H1 (cell line): ENCODE results near the gene PELO. TPM values are rescaled to one million over a fixed set of nuclear protein-coding genes. Genes with fewer than 3 reads are reported as not detected.
"Not testable (repeated sequence)": the region's sequence is repeated elsewhere in the genome, so short reads cannot be mapped to it uniquely, and the experiment has no call there.

Experiments
- CTCF ChIA-PET: fragments of 300-600 bp; sonication (Branson Sonifier 250); formaldehyde crosslinking; loops from one replicate; lab custom pipeline; 2021; ENCODE audit not compliant: partially characterized antibody; lab: Charles Lee
- POLR2A ChIA-PET: fragments of 300-600 bp; sonication (Branson Sonifier 250); formaldehyde crosslinking; loops from one replicate; lab custom pipeline; 2021; ENCODE audit warnings: inconsistent platforms; ENCODE audit not compliant: partially characterized antibody; lab: Charles Lee
- DNase-seq, 2 experiments: peaks; one replicate each; pipeline versions ENCODE4 v3.0.0 to v3.0.0-alpha.2; 2010 to 2022; ENCODE audit warnings: low spot score in 2 of 2, low read depth in 1 of 2, mixed read lengths in 1 of 2
- FAIRE-seq: peaks from 2 replicates; lab custom pipeline; 2011; peaks lifted over from hg19 to GRCh38; lab: Jason Lieb, UNC
- H2AFZ ChIP-seq: 2 replicates; pipeline ENCODE4 v1.8.1; 2012; ENCODE audit warnings: low read length, inconsistent platforms
- H2AK5ac ChIP-seq: 2 replicates; pipeline ENCODE4 v1.6.1; 2013; ENCODE audit warnings: low read depth, low read length
- H2BK120ac ChIP-seq: replicated peaks from 2 replicates; pipeline ENCODE3; 2013; ENCODE audit warnings: low read depth, low read length, inconsistent platforms
- H2BK12ac ChIP-seq: 2 replicates; pipeline ENCODE4 v1.6.1; 2013; ENCODE audit warnings: low read depth, low read length
- H2BK15ac ChIP-seq: 2 replicates; pipeline ENCODE4 v1.6.1; 2013; ENCODE audit warnings: low read length
- H2BK20ac ChIP-seq: 2 replicates; pipeline ENCODE4 v1.6.1; 2013; ENCODE audit warnings: low read length
- H2BK5ac ChIP-seq: 2 replicates; pipeline ENCODE4 v1.6.1; 2013; ENCODE audit warnings: low read depth, low read length
- H3K14ac ChIP-seq: 2 replicates; pipeline ENCODE4 v1.6.1; 2013; ENCODE audit warnings: inconsistent platforms; ENCODE audit not compliant: insufficient read length
- H3K18ac ChIP-seq: 2 replicates; pipeline ENCODE4 v1.6.1; 2013; ENCODE audit warnings: low read length; ENCODE audit errors: extremely low read depth
- H3K23ac ChIP-seq: 2 replicates; pipeline ENCODE4 v1.6.1; 2013; ENCODE audit warnings: inconsistent platforms; ENCODE audit not compliant: insufficient read length
- H3K23me2 ChIP-seq: 2 replicates; pipeline ENCODE4 v1.6.1; 2013; ENCODE audit warnings: low read depth, low read length
- H3K27ac ChIP-seq: 2 replicates; pipeline ENCODE4 v1.6.1; 2011; ENCODE audit warnings: low read depth, low read length, inconsistent platforms
- H3K27me3 ChIP-seq, 4 experiments: replicated peaks in 1 of 4; 1 replicate in 1 of 4; 2 replicates in 3 of 4; pipeline versions ENCODE4 v1.6.1 to v1.8.1; 2011 to 2013; ENCODE audit warnings: low read length in 3 of 4, mild to moderate bottlenecking in 3 of 4, inconsistent platforms in 2 of 4, mixed read lengths in 2 of 4, moderate library complexity in 1 of 4; ENCODE audit not compliant: control insufficient read depth in 3 of 4, insufficient read depth in 3 of 4; ENCODE audit errors: extremely low read depth in 1 of 4
- H3K36me3 ChIP-seq, 4 experiments: 2 replicates each; pipeline versions ENCODE4 v1.6.1 to v1.8.1; 2011 to 2013; ENCODE audit warnings: mild to moderate bottlenecking in 4 of 4, low read length in 3 of 4, moderate library complexity in 2 of 4, control low read depth in 1 of 4, inconsistent platforms in 1 of 4; ENCODE audit not compliant: insufficient read depth in 4 of 4, control insufficient read depth in 2 of 4
- H3K4ac ChIP-seq: replicated peaks from 2 replicates; pipeline ENCODE3; 2013; ENCODE audit warnings: low read length, low read depth, mixed read lengths, inconsistent platforms; ENCODE audit not compliant: insufficient read length
- H3K4me1 ChIP-seq, 4 experiments: replicated peaks in 1 of 4; 1 replicate in 1 of 4; 2 replicates in 3 of 4; pipeline versions ENCODE4 v1.6.1 to v1.8.1; 2011 to 2013; ENCODE audit warnings: low read length in 3 of 4, inconsistent platforms in 2 of 4, mixed read lengths in 1 of 4; ENCODE audit not compliant: insufficient read depth in 4 of 4, control insufficient read depth in 3 of 4
- H3K4me2 ChIP-seq, 2 experiments: 2 replicates each; pipeline versions ENCODE4 v1.6.1 to v1.8.1; 2011 to 2013; ENCODE audit warnings: low read depth in 2 of 2, low read length in 2 of 2, control low read depth in 1 of 2, inconsistent platforms in 1 of 2, mild to moderate bottlenecking in 1 of 2; ENCODE audit not compliant: insufficient read depth in 1 of 2
- H3K4me3 ChIP-seq, 4 experiments: fragments of 200-600, 300-600 bp in 1 of 4; sonication (generic), shearing (Covaris generic), sonication (Bioruptor Twin) in 1 of 4; 2 replicates each; pipeline versions ENCODE4 v1.5.1 to v1.8.1; 2011 to 2016; ENCODE audit warnings: low read length in 4 of 4, low read depth in 3 of 4, control low read depth in 2 of 4, inconsistent platforms in 2 of 4, mild to moderate bottlenecking in 2 of 4, mixed read lengths in 1 of 4, moderate library complexity in 1 of 4; ENCODE audit not compliant: insufficient read depth in 2 of 4; ENCODE audit errors: extremely low read depth in 1 of 4
- H3K56ac ChIP-seq: replicated peaks from 2 replicates; pipeline ENCODE3; 2013; ENCODE audit warnings: low read depth, mild to moderate bottlenecking, mixed read lengths, low read length, inconsistent platforms; ENCODE audit not compliant: insufficient read length
- H3K79me1 ChIP-seq: 2 replicates; pipeline ENCODE4 v1.6.1; 2013; ENCODE audit warnings: low read depth, low read length, control low read depth
- H3K79me2 ChIP-seq, 2 experiments: 2 replicates each; pipeline versions ENCODE4 v1.6.1 to v1.8.1; 2012 to 2013; ENCODE audit warnings: low read length in 2 of 2, mild to moderate bottlenecking in 2 of 2, inconsistent platforms in 1 of 2; ENCODE audit not compliant: insufficient read depth in 2 of 2, control insufficient read depth in 1 of 2
- H3K9ac ChIP-seq, 4 experiments: replicated peaks in 1 of 4; 1 replicate in 1 of 4; 2 replicates in 3 of 4; pipeline versions ENCODE4 v1.6.1 to v1.8.1; 2011 to 2013; ENCODE audit warnings: low read depth in 3 of 4, low read length in 3 of 4, control low read depth in 2 of 4, mild to moderate bottlenecking in 2 of 4, moderate library complexity in 2 of 4, inconsistent platforms in 1 of 4; ENCODE audit errors: extremely low read depth in 1 of 4
- H3K9me3 ChIP-seq, 2 experiments: 2 replicates each; pipeline versions ENCODE4 v1.6.1 to v1.8.1; 2012 to 2013; ENCODE audit warnings: mild to moderate bottlenecking in 2 of 2, moderate library complexity in 2 of 2, control low read depth in 1 of 2, inconsistent platforms in 1 of 2, low read depth in 1 of 2, low read length in 1 of 2, mixed read lengths in 1 of 2; ENCODE audit not compliant: insufficient read depth in 2 of 2
- H4K20me1 ChIP-seq, 2 experiments: replicated peaks in 1 of 2; 2 replicates each; pipeline versions ENCODE3 to v1.8.1; 2011 to 2013; ENCODE audit warnings: inconsistent platforms in 2 of 2, low read length in 2 of 2, mild to moderate bottlenecking in 1 of 2; ENCODE audit not compliant: insufficient read depth in 2 of 2, control insufficient read depth in 1 of 2
- H4K5ac ChIP-seq: 2 replicates; pipeline ENCODE4 v1.6.1; 2013; ENCODE audit warnings: low read length, low read depth, mixed read lengths, inconsistent platforms; ENCODE audit not compliant: insufficient read length
- H4K8ac ChIP-seq: 2 replicates; pipeline ENCODE4 v1.8.0; 2013; ENCODE audit warnings: mild to moderate bottlenecking, moderate library complexity, low read length, inconsistent platforms; ENCODE audit not compliant: insufficient read depth; ENCODE audit errors: extremely low read depth
- H4K91ac ChIP-seq: replicated peaks from 2 replicates; pipeline ENCODE3; 2013; ENCODE audit warnings: low read length, mixed read lengths, inconsistent platforms; ENCODE audit not compliant: insufficient read length
- ASH2L ChIP-seq: fragments of 200-600, 300-600 bp; sonication (generic); IDR thresholded peaks from one replicate; pipeline ENCODE4 v1.7.1; 2017; ENCODE audit warnings: low read length
- POLR2A ChIP-seq, 2 experiments: IDR thresholded peaks; 1 replicate in 1 of 2; 2 replicates in 1 of 2; pipeline ENCODE4 v1.6.1; 2011; ENCODE audit warnings: low read depth in 2 of 2, low read length in 2 of 2, mild to moderate bottlenecking in 2 of 2; ENCODE audit errors: control extremely low read depth in 1 of 2
- SRF ChIP-seq: IDR thresholded peaks from 2 replicates; pipeline ENCODE4 v1.6.1; 2011; ENCODE audit warnings: mild to moderate bottlenecking, low read depth, low read length, moderate library complexity
- WGBS, 2 experiments: shearing (Covaris generic) in 1 of 2; methylation state at CpG; one replicate each; pipeline versions ENCODE4 v1.1.6 to v1.1.7; 2013 to 2015; ENCODE audit warnings: low lambda C conversion rate in 2 of 2, mixed read lengths in 2 of 2, inconsistent platforms in 1 of 2, low coverage in 1 of 2, missing lambda C conversion rate in 1 of 2; ENCODE audit not compliant: insufficient replicate concordance in 2 of 2, insufficient coverage in 1 of 2, insufficient read length in 1 of 2; ENCODE audit errors: extremely low coverage in 1 of 2, missing lambda C conversion rate in 1 of 2; 5-methylcytosine and 5-hydroxymethylcytosine counted together
- polyA plus RNA-seq, 7 experiments: library from polyadenylated mRNA; depleted of rRNA in 3 of 7; stranded (reverse) in 5 of 7; unstranded in 2 of 7; fragments of >200 nt in 5 of 7; fragments of 200-250 nt in 2 of 7; gene quantifications; 1 replicate in 5 of 7; 2 replicates in 1 of 7; 4 replicates in 1 of 7; pipeline versions ENCODE4 v1.2.1 to v1.2.3, GENCODE V29; 2011 to 2013; ENCODE audit warnings: missing spikeins in 2 of 7, mixed read lengths in 2 of 7
- total RNA-seq: library from RNA; stranded (reverse); fragmentation: NEBNext Ultra II Directional; extraction: Animal tissue kit (Norgen Biotek cat#: 25700); gene quantifications from 2 replicates; pipeline ENCODE4 v1.2.1, GENCODE V29; 2021

PELO gene
- total and polyA plus RNA-seq, 2 of the 8 experiments (the other 6 are each of a cell fraction or from before 2014, with no cell fraction given) = 10.8 to 18.5 TPM

DNA sequence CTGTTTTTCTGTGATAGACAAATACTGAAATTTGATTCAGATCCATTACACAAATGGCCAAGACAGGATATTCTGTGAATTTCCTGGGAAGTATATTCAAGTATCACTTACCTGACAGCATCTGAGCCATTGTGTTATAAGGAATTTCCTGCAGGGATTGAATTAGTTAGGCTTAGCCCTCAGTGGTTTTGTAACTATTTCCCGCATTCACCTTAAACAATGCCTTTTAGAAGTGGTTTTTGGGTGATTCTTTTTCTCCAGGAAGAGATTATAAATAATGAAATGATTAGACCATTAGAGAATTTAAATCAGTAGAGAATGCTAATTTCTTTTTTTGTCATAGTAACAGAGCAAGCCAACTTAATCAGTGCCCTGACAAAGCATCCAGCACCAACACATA, 30.6 kb downstream of the PELO start (continued):
- TF ChIP-seq ASH2L (no peak), SRF (no peak), POLR2A (IDR thresholded peaks at IDR 0.05; ENCODE audit: control extremely low read depth in 1 of 2, low read depth in 2 of 2, low read length in 2 of 2) (no peak)

- H2BK5ac ChIP-seq, H3K14ac ChIP-seq, H4K5ac ChIP-seq, H2BK20ac ChIP-seq, H4K20me1 ChIP-seq, H3K4me2 ChIP-seq, H3K18ac ChIP-seq, H3K27me3 ChIP-seq, FAIRE-seq, H3K56ac ChIP-seq, H2BK12ac ChIP-seq, DNase-seq, H4K8ac ChIP-seq, H3K79me2 ChIP-seq, H3K27ac ChIP-seq, H3K4me1 ChIP-seq, H2AFZ ChIP-seq, H4K91ac ChIP-seq, H3K9ac ChIP-seq, H3K23me2 ChIP-seq, H2BK120ac ChIP-seq, H3K4me3 ChIP-seq, H2BK15ac ChIP-seq, H3K36me3 ChIP-seq, H3K9me3 ChIP-seq, H3K23ac ChIP-seq, H3K4ac ChIP-seq, H3K79me1 ChIP-seq, POLR2A ChIA-PET, H2AK5ac ChIP-seq: not testable (repeated sequence)
- whole genome bisulfite sequencing, 2 experiments = 94% methylated on average over 3 of the region's 3 CpGs; no CpG with 5 or more reads in 1 of the 2 experiments
- CTCF ChIA-PET = interaction anchor here (0.5 kb wide), 1 partner anchor 57 kb away, joined by 3 read pairs; no protein-coding TSS in a partner anchor
Measured at GRCh38 chr5:52818807-52819206, 31.1 kb downstream of the PELO start.
